ENCODE measurements around the gene MTCH1.
"Not testable (repeated sequence)": the region's sequence is repeated elsewhere in the genome, so short reads cannot be mapped to it uniquely, and the experiment has no call there.

Gene MTCH1

DNA sequence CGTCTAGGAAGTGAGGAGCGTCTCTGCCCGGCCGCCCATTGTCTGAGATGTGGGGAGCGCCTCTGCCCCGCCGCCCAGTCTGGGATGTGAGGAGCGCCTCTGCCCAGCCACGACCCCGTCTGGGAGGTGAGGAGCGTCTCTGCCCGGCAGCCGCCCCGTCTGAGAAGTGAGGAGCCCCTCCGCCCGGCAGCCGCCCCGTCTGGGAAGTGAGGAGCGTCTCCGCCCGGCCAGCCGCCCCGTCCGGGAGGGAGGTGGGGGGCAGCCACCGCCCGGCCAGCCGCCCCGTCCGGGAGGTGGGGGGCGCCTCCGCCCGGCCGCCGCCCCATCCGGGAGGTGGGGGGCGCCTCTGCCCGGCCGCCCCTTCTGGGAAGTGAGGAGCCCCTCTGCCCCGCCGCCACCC is 44.4 kb downstream of the MTCH1 start:
- not testable (repeated sequence) for H3K4me3 Mint-ChIP-seq; H3K9me3 Mint-ChIP-seq; H3K36me3 Mint-ChIP-seq (ENCODE audit: low read depth); H3K27ac Mint-ChIP-seq; H3K27me3 Mint-ChIP-seq
- peaks cover 10% of the 10 kb centered on the region for H3K4me1 Mint-ChIP-seq (ENCODE audit: low read depth)

DNA sequence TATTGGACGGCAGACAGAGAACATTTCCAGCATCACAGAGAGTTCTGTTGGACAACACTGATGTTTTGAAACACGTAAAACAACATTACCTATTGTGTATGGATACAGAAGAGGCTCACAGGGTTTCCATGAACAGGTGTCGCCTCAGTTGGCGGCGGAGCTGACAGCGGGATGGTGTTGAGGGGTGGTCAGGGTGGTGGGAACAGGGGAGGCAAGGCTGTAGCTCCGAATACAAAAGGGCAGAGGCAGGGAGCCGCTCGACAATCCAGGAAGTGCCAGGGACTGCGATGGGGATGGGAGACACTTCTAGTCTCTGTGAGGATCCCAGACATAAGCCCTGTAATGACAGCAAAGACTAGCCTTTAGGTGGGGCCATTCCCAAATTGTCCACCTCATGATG is 46.0 kb downstream of the MTCH1 start:
- Mint-ChIP-seq H3K27me3 (no peaks in the 10 kb centered on the region), H3K27ac (no peak overlapping the region), H3K9me3 (no peaks in the 10 kb centered on the region)

DNA sequence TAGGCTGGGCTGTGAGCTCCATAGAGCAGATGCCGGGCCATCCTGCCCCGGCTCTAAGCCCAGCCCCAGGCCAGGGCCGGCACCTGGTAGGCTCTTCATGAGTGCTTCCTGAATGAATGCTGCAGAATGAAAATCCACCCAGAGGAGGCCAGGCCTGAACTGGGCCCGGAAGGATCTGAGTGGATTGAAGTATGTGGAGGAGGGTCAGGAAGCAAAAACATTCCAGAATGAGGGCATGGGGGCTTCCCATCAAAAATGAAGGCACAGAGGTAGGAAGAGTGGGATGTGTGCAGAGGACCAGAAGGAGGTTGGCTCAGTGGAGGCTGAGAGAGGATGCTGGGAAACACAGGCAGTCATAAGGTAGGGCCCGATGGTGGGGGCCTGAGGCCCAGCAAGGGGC is 47.0 kb downstream of the MTCH1 start:
- not testable (repeated sequence) for H3K4me3 Mint-ChIP-seq; H3K9me3 Mint-ChIP-seq; H3K4me1 Mint-ChIP-seq (ENCODE audit: low read depth); H3K27ac Mint-ChIP-seq; H3K36me3 Mint-ChIP-seq (ENCODE audit: low read depth); H3K27me3 Mint-ChIP-seq

More for the DNA sequence above, 46.0 kb downstream of the MTCH1 start:
- no peaks in the 10 kb centered on the region for H3K36me3 Mint-ChIP-seq (ENCODE audit: low read depth)
- no peak overlapping the region for H3K4me3 Mint-ChIP-seq
- H3K4me1 Mint-ChIP-seq (ENCODE audit: low read depth) = peaks cover 10% of the 10 kb centered on the region

DNA sequence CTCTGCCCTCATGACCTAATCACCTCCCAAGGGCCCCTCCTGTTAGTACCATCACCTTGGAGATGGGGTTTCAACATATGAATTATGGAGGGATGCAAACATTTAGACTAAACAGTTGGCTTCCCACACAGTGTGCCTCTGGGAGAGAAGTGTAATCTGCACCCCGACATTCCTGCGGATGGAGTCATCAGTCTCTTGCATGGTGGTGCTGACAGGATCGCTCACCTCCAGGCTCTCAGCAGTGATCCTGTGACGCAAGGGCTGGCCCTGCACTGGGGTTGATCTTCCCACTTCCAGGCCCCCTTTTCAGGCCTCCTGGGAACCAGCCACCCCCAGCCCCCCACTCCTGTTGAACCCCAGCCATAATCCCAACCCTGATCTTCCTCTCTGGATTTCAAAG is 47.5 kb downstream of the MTCH1 start:
- H3K4me1 Mint-ChIP-seq (ENCODE audit: low read depth) = peaks cover 4% of the 10 kb centered on the region
- no peaks in the 10 kb centered on the region for H3K36me3 Mint-ChIP-seq (ENCODE audit: low read depth)
- no peak overlapping the region for H3K27ac Mint-ChIP-seq
- H3K27me3 Mint-ChIP-seq = no peaks in the 10 kb centered on the region
- no peak overlapping the region for H3K4me3 Mint-ChIP-seq
- no peaks in the 10 kb centered on the region for H3K9me3 Mint-ChIP-seq

DNA sequence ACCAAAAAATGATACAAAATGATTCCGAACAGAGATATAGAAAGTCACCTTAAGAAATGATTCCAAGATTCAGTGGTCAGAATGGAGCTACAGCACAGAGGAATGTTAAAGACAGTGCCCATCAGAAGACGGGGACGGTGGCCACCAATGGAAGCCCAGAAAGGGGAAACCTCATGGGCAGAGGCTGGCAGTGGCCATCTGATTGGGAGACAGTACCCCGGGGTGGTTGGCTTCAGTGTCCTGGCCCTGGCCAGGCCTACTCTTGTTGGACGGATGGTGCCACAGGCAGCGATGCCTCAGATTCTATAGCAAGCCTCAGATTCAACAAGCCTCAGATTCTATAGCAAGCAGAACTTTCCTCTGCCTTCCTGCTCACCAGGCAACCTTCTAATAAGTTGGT is 48.1 kb downstream of the MTCH1 start:
- Mint-ChIP-seq H3K27ac (no peak overlapping the region), H3K4me3 (no peak overlapping the region), H3K27me3 (no peaks in the 10 kb centered on the region), H3K36me3 (ENCODE audit: low read depth) (no peaks in the 10 kb centered on the region), H3K4me1 (ENCODE audit: low read depth) (no peaks in the 10 kb centered on the region), H3K9me3 (no peaks in the 10 kb centered on the region)

DNA sequence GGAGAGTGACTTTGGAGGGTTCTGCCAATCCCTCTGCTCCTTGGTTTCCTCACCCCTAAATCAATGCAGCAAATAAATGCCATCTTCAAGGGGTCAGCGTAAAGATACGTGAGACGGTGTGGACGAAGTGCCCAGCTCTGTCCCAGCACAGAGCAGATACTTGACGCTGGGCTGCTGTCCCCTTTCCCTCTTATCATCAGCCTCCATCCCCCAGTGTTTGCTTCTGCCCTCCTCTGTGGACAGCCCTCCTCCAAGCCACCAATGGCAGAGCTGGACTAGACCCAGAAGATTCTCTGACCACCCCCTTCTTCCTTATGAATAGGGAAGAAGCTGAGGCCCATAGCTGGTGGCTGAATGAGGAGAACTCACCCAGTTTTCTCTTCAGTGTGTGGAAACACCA is 49.2 kb downstream of the MTCH1 start:
- no peaks in the 10 kb centered on the region for H3K27me3 Mint-ChIP-seq
- H3K27ac Mint-ChIP-seq = no peak overlapping the region
- no peaks in the 10 kb centered on the region for H3K36me3 Mint-ChIP-seq (ENCODE audit: low read depth)
- H3K9me3 Mint-ChIP-seq = no peaks in the 10 kb centered on the region
- no peak overlapping the region for H3K4me3 Mint-ChIP-seq
- H3K4me1 Mint-ChIP-seq (ENCODE audit: low read depth) = no peaks in the 10 kb centered on the region

DNA sequence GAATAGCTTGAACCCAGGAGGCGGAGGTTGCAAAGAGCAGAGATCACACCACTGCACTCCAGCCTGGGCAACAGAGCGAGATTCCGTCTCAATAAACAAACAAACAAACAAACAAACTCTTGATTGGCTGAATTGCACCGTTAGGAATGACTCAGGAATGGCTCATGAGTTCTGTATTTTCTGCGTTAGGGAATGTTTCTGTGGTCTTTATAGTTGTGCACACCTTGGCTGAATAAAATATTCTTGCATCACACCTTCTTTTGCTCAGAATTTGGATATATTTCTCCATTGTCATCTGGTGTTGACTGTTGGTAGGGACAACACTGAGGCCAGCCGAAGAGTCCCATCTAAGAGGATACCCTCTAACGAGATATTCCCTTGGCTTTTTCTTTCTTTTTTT is 51.1 kb downstream of the MTCH1 start:
- Mint-ChIP-seq H3K27ac (no peak overlapping the region), H3K36me3 (ENCODE audit: low read depth) (no peaks in the 10 kb centered on the region), H3K4me3 (no peak overlapping the region), H3K9me3 (no peaks in the 10 kb centered on the region), H3K27me3 (no peaks in the 10 kb centered on the region), H3K4me1 (ENCODE audit: low read depth) (no peaks in the 10 kb centered on the region)

DNA sequence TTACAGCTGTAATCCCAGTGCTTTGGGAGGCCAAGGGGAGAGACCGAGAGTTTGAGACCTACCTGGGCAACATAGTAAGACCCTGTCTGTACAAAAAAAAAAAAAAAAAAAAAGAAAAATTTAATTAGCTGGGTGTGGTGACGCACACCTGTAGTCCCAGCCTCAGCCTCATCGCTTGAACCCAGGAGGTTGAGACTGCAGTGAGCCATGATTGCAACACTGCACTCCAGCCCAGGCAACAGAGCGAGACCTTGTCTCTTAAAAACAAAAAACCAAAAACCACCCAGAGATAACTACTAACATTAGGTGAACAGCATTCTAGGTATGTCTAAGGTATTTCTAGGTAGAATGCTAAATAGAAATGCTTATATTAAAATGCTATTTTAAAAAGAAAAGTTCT is 52.5 kb downstream of the MTCH1 start:
- H3K4me3 Mint-ChIP-seq = no peak overlapping the region
- H3K27ac Mint-ChIP-seq = no peak overlapping the region
- H3K4me1 Mint-ChIP-seq (ENCODE audit: low read depth) = no peaks in the 10 kb centered on the region
- H3K27me3 Mint-ChIP-seq = no peaks in the 10 kb centered on the region
- no peaks in the 10 kb centered on the region for H3K36me3 Mint-ChIP-seq (ENCODE audit: low read depth)
- H3K9me3 Mint-ChIP-seq = no peaks in the 10 kb centered on the region

DNA sequence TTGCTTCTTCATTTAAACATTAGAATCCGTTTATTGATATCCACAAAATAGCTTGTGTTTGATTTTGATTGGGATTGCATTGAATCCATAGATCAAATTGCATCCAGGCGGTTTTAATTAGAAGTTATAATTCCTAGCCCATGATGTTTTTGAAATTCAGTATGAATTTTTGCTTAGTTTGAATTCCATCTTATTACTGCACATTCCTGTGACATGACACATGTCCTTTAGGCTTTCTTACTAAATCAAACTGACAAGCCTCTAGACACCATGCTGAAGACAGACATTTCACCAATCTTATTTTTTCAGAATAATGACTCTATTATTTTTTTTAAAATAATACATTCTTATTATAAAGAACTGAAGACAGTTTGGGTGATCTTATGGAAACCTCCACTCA is 52.9 kb downstream of the MTCH1 start:
- H3K4me1 Mint-ChIP-seq (ENCODE audit: low read depth) = no peaks in the 10 kb centered on the region
- H3K4me3 Mint-ChIP-seq = no peak overlapping the region
- H3K36me3 Mint-ChIP-seq (ENCODE audit: low read depth) = no peaks in the 10 kb centered on the region
- H3K9me3 Mint-ChIP-seq = no peaks in the 10 kb centered on the region
- no peaks in the 10 kb centered on the region for H3K27me3 Mint-ChIP-seq
- no peak overlapping the region for H3K27ac Mint-ChIP-seq

DNA sequence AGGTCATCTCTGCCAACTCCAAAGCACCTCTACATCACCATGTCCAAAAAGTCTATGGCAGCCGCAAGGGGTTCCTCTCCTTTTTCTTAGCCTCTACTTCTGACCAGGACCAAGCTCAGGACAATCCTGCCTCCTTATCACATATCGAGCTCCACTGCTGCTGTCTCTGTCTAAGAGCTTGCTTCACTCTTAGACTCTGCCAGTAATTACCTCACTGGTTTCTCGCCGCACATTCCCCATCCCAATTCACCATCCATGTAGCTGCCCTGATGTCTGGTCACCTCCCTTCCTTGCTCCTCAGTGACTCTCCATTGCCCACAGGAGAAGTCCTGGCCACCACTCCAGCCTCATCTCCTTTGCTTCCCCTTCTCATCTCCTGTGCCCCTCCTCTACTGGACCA is 55.5 kb downstream of the MTCH1 start:
- Mint-ChIP-seq H3K9me3 (no peaks in the 10 kb centered on the region), H3K4me1 (ENCODE audit: low read depth) (peaks cover 7% of the 10 kb centered on the region), H3K27ac (no peak overlapping the region), H3K36me3 (ENCODE audit: low read depth) (peaks cover 4% of the 10 kb centered on the region), H3K27me3 (no peaks in the 10 kb centered on the region), H3K4me3 (no peak overlapping the region)

DNA sequence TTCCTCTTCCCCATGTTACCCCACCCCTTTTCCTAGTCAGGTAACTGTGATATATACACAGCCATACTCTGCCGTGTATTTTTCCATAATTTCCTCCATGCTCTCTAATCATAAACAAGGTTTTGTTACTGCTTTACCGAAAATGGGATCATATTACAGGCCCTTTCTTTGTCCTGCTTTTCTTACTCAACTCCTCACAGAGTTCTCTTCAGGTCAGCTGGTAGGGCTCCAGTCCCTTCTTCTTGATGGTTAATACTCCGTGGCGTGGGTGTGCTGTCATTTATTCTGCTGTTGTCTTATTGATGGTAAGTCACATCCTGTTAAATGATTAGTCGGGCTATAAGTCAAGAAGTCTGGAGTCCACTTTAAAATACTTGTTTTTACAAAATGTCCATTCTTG is 56.4 kb downstream of the MTCH1 start:
- Mint-ChIP-seq H3K4me3 (no peak overlapping the region), H3K9me3 (no peaks in the 10 kb centered on the region), H3K4me1 (ENCODE audit: low read depth) (peaks cover 10% of the 10 kb centered on the region)

DNA sequence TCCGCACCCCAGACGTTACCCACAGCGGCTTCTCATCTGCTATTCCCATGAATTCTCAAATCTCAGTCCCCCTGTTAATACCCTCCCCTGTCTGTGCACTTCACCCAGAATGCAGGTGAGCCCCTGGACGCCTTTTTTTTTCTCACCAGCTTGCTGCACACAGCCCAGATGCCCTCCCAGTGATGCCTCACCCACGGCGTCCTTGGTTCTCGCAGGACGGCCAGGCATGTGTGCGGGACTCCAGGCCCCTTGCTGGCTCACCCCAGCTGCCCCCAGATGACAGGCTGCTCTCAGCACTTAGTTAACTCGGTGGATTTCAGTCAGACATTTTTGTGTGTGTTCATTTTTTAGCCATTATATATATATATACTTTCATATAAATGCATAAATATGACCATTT is 56.8 kb downstream of the MTCH1 start:
- H3K27ac Mint-ChIP-seq = no peak overlapping the region
- H3K4me1 Mint-ChIP-seq (ENCODE audit: low read depth) = peaks cover 10% of the 10 kb centered on the region
- no peaks in the 10 kb centered on the region for H3K27me3 Mint-ChIP-seq
- H3K36me3 Mint-ChIP-seq (ENCODE audit: low read depth) = peaks cover 14% of the 10 kb centered on the region
- H3K4me3 Mint-ChIP-seq = no peak overlapping the region
- H3K9me3 Mint-ChIP-seq = no peaks in the 10 kb centered on the region

More for the DNA sequence above, 56.4 kb downstream of the MTCH1 start:
- Mint-ChIP-seq H3K36me3 (ENCODE audit: low read depth) (peaks cover 10% of the 10 kb centered on the region), H3K27me3 (no peaks in the 10 kb centered on the region), H3K27ac (no peak overlapping the region)

DNA sequence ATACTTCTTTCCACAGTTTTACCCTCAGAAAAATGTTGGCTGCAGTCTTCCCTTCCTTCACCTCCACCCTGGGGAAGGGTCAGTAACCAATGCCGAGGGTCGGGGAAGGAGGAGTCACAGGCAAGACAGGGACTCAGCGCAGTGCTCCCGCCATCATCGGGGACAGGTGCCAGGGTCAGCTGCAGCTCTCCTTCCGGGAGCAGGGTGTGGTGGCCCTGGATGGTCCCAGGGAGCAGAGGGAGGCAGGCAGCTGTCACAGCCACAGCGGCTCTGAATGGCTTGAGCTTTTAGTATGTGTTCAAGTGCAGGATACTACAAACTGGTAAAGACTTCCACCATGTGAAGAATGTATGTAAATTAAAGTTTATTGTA is 57.5 kb downstream of the MTCH1 start:
- Mint-ChIP-seq H3K36me3 (ENCODE audit: low read depth) (peaks cover 17% of the 10 kb centered on the region), H3K27ac (no peak overlapping the region), H3K4me1 (ENCODE audit: low read depth) (peaks cover 10% of the 10 kb centered on the region), H3K9me3 (no peaks in the 10 kb centered on the region), H3K4me3 (no peak overlapping the region), H3K27me3 (no peaks in the 10 kb centered on the region)

DNA sequence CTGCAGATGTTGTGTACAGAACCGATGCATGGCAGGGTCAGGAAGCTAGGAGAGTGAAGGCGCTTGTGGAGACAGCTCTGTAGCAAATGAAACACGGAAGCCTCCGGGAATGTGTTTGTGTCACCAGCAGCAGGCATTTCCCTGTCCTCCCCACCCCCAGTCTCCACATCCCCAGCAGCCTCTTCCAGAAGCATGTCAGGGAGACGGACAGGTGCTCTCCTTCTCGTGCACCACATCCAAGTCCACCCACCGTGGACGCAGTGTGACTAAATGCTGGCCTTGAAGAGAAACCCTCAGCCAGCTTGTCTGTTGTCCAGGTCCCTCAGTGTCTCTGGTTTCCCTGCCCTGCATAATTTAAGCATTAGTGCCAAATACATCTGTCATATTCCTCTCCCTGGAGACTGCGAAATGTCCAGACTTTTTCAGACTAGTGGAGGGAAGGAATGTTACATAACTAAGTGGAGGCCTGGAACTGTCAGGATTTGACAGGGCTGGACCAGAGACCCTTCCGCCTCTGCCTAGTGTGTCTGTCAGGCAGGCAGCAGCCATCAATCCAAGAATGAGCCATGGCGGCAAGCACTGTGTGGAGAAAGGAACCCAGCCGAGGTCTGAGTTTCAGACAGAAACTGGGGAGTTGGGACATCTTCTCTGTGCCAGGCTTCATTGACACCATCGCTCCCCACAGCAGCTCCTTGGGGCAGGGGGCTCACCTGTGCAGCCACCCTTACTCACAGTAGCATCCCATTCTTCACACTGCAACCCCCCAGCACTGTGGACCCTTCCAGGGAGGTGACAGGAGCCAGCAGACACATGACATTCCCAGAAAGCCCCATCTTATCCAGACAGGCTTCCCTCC is 58.1 kb downstream of the MTCH1 start:
- H3K4me3 Mint-ChIP-seq = no peak overlapping the region
- H3K9me3 Mint-ChIP-seq = no peaks in the 10 kb centered on the region
- H3K27me3 Mint-ChIP-seq = no peaks in the 10 kb centered on the region
- peaks cover 21% of the 10 kb centered on the region for H3K36me3 Mint-ChIP-seq (ENCODE audit: low read depth)
- H3K27ac Mint-ChIP-seq = no peak overlapping the region
- peaks cover 10% of the 10 kb centered on the region for H3K4me1 Mint-ChIP-seq (ENCODE audit: low read depth)

DNA sequence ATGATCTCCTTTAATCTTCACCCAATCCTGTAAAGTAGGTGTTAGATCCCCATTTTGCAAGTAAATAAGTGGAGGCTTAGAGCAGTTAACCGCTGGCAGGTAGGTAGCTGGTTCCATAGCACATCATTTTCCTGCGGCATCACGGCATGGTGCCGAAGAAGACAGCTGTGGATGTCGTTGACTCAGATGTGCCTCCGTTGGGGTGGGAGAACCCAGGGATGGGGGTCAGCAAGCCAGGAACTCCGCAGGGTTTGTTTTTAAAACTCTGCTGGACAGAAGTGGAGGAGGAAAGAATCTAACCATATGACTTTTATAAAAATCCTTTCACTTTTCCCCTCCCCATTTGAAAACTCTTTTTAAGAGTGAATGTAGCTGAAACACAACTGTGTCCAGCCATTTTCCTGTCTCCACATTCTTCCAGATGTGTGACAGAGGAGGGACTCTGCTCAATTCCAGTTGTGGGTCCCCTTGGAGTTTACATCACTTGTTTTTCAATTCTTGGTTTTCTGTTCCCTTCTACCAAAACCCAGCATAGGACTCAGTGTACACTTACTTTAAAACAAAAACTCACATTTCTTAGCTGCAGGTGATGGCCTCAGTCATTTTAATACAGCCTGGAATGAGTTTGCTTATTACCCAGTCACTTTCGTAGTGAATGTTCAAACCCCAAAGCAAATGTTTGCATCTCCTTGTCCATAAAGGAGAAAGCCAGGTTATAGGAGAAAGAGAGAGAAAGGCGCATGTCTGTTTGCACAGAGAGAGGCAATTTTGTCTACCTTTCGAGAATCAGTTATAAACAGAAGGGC is 59.1 kb downstream of the MTCH1 start:
- H3K27ac Mint-ChIP-seq = no peak overlapping the region
- H3K4me3 Mint-ChIP-seq = no peak overlapping the region
- peaks cover 10% of the 10 kb centered on the region for H3K4me1 Mint-ChIP-seq (ENCODE audit: low read depth)
- H3K9me3 Mint-ChIP-seq = no peaks in the 10 kb centered on the region
- no peaks in the 10 kb centered on the region for H3K27me3 Mint-ChIP-seq
- H3K36me3 Mint-ChIP-seq (ENCODE audit: low read depth) = peaks cover 21% of the 10 kb centered on the region

All from stimulated activated naive CD8-positive, alpha-beta T cell treated with anti-CD3 and anti-CD28 coated beads, Interleukin-15, Interleukin-2, amounts not matched to agents 100 ng/mL and 50 ng/mL, for 24 hours (primary cell).